ENCODE measurements around the gene TPM3. TPM values are rescaled to one million over a fixed set of nuclear protein-coding genes. Genes with fewer than 3 reads are reported as not detected.
"Not testable (repeated sequence)": the region's sequence is repeated elsewhere in the genome, so short reads cannot be mapped to it uniquely, and the experiment has no call there.

The TPM3 gene
- 991 and 1,067 TPM in 2 replicates for total RNA-seq (2014; rRNA removed; shearing (Covaris generic); ENCODE audit: low replicate concordance)

DNA sequence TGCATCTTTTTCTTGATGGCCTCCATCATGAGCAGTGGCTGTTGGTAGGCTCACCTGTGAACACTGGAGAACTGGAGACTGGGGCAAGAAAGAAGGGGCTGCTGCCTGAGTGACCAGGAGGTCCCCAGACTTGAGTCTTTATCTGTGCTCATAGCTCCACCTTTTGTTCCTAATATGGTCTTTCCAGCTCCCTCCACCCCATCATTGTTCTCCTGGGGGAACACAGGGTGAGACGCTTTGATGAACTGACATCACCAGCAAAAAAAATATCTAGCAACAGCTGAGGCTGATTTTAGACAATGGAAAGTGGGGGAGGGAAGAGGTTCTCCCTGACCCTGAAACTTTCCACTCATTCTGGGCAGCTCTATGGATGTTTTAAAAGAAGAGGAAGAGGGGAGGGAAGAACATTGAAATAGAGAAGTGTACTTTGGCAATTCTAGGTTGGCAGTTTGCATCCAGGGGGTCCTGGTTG is at the start of gene TPM3:
TSS of gene TPM3 (minus strand) at position 111 of the 472 bp plus-strand sequence. CDS start at position 29, 82 bp downstream.
- no peak for DNase-seq
- Histone ChIP-seq H3K9me3 (no peaks in the 10 kb centered on the region), H3K36me3 (no peaks in the 10 kb centered on the region), H3K27me3 (no peaks in the 10 kb centered on the region), H3K4me3 (no peak within 1 kb of the TSS)

DNA sequence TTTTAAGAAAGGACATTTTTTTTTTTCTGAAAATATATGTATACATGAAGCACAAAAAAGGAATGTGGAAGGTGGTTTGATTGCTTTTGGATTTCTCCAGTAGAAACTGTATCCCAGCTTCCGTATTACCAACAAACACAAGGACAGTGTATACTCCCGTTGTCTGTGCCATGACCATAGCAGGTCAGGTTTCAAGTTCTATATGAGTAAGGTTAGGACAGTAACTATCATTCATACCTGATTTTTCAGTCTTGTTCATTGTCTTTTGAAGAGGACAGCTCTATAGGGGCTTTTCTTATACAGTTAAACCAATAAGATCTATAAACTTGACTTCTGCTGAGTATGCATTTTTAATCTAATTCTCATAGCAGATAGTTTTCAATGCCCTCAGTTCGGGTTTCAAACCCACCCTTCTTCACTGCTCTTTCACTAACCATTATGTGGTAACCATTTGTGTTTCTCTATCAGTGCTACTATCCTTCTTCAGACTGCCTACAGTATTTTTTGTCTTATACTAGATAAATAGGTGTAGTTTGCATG is 48.5 kb upstream of the TPM3 start:
- Histone ChIP-seq H3K4me3 (no peak overlapping the region), H3K36me3 (peaks cover 96% of the 10 kb centered on the region), H3K27me3 (no peaks in the 10 kb centered on the region), H3K9me3 (no peaks in the 10 kb centered on the region)
- no peak for DNase-seq

DNA sequence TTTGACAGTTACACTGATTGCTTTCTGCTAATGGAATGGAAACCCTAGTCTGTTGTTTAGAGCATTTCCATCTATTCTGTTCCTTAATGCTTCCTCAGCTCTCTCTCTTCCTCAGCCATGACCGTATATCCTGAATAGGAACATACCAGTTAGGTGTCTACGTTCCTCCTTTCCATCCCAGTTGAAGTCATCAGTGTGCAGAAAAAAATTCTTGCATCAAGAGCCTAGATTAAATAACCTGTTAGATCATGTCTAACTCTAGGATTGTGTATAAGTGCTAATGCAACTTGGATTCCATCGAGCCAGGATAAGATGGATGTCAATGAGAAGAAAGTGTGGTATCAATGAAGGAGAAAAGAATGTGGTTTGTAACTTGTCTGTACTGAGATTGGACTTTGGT is 47.6 kb upstream of the TPM3 start:
- Histone ChIP-seq H3K4me3 (no peak overlapping the region), H3K27me3 (no peaks in the 10 kb centered on the region), H3K36me3 (peaks cover 95% of the 10 kb centered on the region), H3K9me3 (no peaks in the 10 kb centered on the region)
- no peak for DNase-seq

DNA sequence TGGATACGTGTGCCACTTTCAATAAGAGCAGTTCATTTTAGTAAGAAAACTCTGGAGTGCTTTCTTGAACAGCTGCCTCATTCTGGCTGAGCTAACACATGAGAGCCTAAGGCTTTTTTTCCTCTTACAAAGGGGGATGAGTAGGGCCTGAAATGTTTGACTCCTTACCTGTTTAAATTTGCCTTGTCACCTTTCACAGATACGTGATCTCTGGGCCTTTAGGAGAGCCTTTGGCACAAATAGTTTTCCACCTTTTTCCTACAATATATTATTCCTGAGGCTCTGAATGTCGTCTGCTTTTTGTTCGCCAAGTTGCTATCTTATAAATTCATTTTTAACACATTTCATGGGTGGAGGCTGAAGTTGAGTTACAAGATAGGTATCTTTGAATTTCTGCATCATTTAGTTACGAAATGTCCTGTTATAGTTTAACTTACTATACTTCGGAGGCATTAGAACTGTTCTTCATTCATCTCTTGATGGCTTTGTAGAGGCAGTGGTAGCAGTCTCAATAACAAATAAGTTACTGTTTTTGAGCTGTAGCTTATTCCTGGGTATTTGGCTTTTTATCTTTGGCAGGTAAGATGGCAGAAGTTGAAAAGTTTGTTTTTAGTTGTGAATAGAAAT is 46.1 kb upstream of the TPM3 start:
- H3K27me3 ChIP-seq, result no peaks in the 10 kb centered on the region
- no peaks in the 10 kb centered on the region for H3K9me3 ChIP-seq
- no peak for DNase-seq
- peaks cover 93% of the 10 kb centered on the region for H3K36me3 ChIP-seq
- no peak overlapping the region for H3K4me3 ChIP-seq

DNA sequence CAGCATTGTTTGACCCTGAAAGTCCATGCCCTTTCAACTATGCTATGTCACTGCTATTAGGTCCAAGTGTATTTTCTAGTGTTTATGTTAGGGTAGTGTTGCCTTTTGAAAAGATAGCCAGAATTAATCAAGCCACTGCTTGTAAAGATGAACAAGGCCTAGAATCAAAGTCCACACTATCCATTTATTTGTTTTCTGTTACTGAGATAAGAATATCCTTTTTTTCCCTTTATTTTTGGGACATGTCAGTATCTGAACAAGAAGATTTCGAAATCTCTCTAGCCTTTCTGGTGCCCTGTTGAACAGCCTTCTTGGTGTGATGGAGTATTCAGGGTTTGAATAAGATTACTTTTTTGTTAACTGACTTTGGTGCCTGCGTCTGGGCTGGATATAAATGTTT is 45.5 kb upstream of the TPM3 start:
- H3K27me3 ChIP-seq, result no peaks in the 10 kb centered on the region
- no peaks in the 10 kb centered on the region for H3K9me3 ChIP-seq
- no peak for DNase-seq
- H3K36me3 ChIP-seq, result peaks cover 93% of the 10 kb centered on the region
- H3K4me3 ChIP-seq, result no peak overlapping the region

DNA sequence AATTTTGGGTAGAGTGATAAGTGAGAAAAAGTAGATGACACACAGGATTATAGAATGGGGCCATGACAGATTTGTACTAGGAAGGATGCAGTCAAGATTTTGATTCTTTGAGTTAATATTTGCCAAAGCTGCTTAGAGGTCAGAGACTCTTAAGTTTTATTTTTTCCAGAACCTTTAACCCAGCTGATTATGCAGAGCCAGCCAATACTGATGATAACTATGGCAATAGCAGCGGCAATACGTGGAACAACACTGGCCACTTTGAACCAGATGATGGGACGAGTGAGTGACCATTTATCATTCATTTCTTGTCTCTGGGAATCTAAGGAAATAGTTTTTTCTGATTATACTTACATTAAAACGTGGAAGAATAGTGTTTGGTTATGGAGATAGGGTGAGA is 45.0 kb upstream of the TPM3 start:
- no peaks in the 10 kb centered on the region for H3K27me3 ChIP-seq
- DNase-seq, result no peak
- H3K4me3 ChIP-seq, result no peak overlapping the region
- H3K9me3 ChIP-seq, result no peaks in the 10 kb centered on the region
- peaks cover 90% of the 10 kb centered on the region for H3K36me3 ChIP-seq

DNA sequence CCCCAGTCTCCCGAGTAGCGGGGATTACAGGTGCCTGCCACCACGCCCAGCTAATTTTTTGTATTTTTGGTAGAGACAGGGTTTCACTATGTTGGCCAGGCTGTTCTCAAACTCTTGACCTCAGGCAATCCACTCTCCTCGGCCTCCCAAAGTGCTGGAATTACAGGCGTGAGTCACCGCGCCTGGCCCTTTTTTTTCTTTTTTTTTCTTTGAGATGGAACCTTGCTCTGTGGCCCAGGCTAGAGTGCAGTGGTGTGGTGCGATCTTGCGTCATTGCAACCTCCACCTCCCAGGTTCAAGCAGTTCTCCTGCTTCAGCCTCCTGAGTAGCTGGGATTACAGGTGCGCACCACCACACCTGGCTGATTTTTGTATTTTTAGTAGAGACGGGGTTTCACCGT is 41.2 kb upstream of the TPM3 start:
- not testable (repeated sequence) for H3K9me3 ChIP-seq, H3K27me3 ChIP-seq, DNase-seq, H3K4me3 ChIP-seq
- peaks cover 94% of the 10 kb centered on the region for H3K36me3 ChIP-seq

DNA sequence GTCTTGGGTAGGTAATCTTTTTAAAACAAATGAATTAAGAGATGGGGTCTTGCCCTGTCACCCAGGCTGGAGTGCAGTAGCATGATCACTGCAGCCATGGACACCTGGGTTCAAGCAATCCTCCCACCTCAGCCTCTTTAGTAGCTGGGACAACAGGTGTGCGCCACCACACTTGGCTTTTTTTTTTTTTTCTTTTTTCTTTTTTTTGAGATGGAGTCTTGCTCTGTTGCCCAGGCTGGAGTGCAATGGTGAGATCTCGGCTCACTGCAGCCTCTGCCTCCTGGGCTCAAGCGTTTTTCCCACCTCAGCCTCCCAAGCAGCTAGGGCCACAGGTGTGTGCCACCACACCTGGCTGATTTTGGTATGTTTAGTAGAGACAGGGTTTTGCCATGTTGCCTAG is 39.2 kb upstream of the TPM3 start:
- not testable (repeated sequence) for H3K4me3 ChIP-seq, H3K9me3 ChIP-seq, H3K27me3 ChIP-seq, DNase-seq
- H3K36me3 ChIP-seq, result peaks cover 94% of the 10 kb centered on the region

DNA sequence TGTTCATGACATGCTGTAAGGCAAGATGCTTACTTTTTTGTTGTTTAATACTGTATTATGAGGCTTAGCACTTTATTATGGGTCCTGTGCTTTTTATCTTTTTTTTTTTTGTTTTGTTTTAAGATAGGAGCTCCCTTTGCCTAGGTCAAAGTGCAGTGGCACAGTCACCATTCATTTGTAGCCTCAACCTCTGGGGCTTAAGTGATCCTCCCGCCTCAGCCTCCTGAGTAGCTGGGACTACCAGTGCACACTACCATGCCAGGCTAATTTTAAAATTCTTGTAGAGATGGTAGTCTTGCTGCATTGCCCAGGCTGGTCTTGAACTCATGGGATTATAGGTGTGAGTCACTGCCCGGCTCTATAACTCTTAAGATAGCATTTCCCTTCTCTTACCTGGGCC is 33.5 kb upstream of the TPM3 start:
- peaks cover 89% of the 10 kb centered on the region for H3K36me3 ChIP-seq
- no peak overlapping the region for H3K4me3 ChIP-seq
- no peaks in the 10 kb centered on the region for H3K27me3 ChIP-seq
- DNase-seq, result no peak
- peaks cover 3% of the 10 kb centered on the region; the same call in 1 of the 2 replicates for H3K9me3 ChIP-seq

DNA sequence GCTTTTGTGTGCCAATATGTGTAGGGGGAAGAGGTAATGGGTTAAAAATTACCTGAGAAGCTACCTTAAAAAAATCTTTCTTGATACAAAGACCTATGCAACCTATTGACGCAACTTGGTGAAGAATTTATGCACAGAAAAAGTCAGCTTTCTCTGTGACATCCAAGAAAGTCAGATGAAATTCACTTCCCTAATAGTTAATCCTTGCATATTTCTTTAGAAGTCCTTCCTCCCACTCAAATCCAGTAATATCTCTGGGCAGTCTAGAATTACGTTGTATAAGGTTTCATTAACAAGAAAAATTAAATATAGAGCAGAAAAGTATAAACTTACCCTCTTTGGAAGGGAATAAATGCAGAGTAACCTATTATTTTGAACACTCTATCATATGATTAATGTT is 31.7 kb upstream of the TPM3 start:
- Histone ChIP-seq H3K4me3 (0 out of 2 replicates have a peak overlapping the region, but pooled peaks have one; percentile 85), H3K9me3 (peaks cover 3% of the 10 kb centered on the region; the same call in 1 of the 2 replicates), H3K36me3 (peaks cover 82% of the 10 kb centered on the region), H3K27me3 (no peaks in the 10 kb centered on the region)
- DNase-seq, result no peak

DNA sequence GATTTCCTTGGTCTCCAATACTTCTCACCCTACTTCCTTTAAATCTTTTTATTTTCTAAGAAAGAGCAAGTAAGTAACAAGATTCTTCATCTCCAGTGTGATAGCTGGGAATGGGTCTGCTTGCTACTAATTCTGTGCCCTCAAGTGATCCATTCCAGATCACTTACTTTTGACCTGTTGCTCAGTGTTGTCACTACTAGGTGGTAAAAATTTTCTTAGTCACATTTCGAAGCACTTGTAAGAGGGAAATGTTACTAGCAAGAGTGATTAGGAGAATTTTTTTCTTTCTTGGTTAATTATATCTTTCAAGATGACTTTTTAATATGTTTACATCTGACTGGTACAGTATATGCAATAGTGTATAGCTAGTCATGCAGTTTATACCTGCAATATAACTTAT is 31.0 kb upstream of the TPM3 start:
- no peaks in the 10 kb centered on the region for H3K27me3 ChIP-seq
- H3K9me3 ChIP-seq, result peaks cover 3% of the 10 kb centered on the region; the same call in 1 of the 2 replicates
- H3K4me3 ChIP-seq, result peak overlapping the region; percentile 85
- no peak for DNase-seq
- H3K36me3 ChIP-seq, result peaks cover 82% of the 10 kb centered on the region

DNA sequence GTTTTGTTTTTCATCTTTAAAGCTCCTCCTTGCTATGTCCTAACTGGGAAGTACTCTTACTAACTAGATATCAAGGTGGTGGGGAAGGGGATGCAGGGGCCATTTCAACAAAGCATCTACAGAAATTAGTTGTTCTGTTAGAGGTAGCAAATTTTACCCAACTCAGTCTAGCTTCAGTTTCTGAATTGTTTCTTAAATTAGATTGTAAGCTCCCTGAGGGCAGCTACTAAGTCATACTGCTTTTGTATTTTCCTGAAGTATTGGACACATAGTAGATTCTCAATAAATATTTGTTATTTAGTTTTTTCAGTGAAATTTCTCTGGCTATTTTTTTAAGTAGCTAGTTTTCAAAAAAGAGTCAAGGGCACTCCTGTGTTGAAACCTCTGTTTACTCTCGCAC is 30.6 kb upstream of the TPM3 start:
- DNase-seq, result no peak
- H3K27me3 ChIP-seq, result no peaks in the 10 kb centered on the region
- peak overlapping the region; percentile 85 for H3K4me3 ChIP-seq
- peaks cover 82% of the 10 kb centered on the region for H3K36me3 ChIP-seq
- peaks cover 3% of the 10 kb centered on the region; the same call in 1 of the 2 replicates for H3K9me3 ChIP-seq

DNA sequence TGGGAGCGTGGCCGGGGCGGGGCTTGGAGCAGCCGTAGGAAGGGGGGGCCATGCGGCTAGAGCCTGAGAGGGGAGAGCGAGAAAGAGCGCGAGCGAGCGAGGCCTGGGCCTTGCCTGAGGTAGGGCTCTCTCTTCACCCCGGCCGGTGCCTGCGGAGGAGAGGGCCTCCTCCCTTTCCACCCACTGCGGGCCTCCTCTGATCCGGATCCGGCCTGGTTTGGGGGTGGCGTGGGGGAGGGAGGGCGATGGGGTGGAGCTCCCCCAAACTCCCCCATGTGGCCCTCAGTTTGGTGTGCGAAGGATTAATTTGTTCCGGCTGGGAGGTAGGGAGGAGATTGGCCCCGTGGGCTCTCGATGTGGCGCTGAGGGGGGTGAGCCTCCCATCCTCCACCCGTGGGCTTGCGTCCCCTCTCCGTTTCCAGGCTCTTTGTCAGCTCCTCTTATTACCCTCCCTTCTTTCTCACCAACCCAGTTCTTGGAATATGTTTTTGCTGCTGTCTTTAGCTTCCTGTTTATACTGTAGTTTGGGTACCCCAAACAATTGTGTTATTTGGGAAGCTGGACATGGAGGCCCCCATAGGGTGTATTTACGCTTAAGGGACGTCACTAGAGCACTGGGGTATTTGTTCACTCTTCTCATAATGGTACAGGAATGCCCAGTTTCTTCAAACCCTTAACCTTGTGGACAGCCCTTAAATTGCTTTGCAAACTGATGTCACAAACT is 29.5 kb upstream of the TPM3 start:
- peak; percentile 40 for DNase-seq
- no peaks in the 10 kb centered on the region for H3K27me3 ChIP-seq

DNA sequence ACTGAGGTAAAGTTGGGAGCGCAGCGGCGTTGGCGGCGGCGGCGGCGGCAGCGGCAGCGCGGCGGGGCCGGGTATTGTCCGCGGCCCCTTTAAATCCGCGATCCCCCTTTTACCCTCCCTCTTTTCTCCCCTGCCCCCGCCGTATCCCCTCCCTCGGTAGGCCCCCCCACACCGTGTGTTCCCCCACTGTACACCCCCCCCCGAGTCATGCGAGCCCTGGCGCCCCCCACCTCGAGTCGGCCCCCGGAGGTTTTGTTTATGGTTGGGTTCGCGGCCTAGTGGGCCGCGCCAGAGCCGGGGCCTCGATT is 29.0 kb upstream of the TPM3 start:
- H3K4me3 ChIP-seq, result peak overlapping the region; percentile 85
- H3K36me3 ChIP-seq, result peaks cover 79% of the 10 kb centered on the region
- H3K9me3 ChIP-seq, result peaks cover 3% of the 10 kb centered on the region; the same call in 1 of the 2 replicates
- no peak for DNase-seq
- no peaks in the 10 kb centered on the region for H3K27me3 ChIP-seq

More for the DNA sequence above, 29.5 kb upstream of the TPM3 start:
- Histone ChIP-seq H3K36me3 (peaks cover 82% of the 10 kb centered on the region), H3K4me3 (peak overlapping the region; percentile 85), H3K9me3 (peaks cover 3% of the 10 kb centered on the region; the same call in 1 of the 2 replicates)

DNA sequence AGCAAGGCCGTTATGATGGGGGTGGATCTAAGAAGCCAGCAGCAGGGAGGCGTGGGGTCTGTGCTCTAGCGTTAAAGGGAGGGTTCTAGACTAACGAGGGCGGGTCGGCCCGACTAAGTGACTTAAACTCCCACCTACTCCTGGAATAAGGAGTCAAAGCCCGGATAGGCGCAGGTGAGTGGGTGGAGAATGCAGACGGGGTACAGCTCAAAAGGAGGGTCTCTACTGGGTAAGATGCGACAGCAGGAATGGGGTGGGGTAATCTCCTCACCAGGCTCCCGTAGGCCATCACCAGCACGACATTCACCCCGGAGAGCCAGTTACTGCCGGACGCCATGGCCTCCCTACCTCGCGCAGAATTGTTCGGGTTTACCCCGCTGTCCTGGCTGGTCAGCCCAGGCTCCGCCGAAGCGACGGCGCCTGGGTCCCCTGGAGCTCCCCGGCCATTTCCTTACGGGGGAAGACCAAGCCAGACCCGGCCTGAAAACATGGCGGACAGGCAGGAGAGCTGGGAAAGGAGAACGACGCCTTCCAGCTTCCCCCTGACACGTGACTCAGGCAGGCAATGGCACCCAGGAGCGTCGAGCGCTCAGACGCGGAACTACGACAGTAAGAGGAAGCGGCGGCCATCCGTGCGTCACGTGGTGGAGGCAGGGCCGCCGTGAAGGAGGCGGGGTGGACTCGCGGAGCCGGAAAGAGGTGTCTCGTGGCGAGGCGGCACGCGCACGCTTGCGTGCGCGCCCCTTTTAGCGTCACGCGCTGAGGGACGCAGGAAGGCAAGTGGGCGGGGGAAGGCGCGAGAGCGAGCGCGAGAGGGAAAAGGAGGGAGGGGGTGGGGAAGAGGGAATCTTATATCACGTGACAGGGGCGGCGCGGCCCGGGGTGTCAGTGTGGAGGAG is 28.4 kb upstream of the TPM3 start, which contains the start of gene UBAP2L:
TSS of gene UBAP2L (plus strand) at position 885 of the 899 bp plus-strand sequence. CDS start 4,169 bp downstream, outside the sequence.
- peaks cover 3% of the 10 kb centered on the region; the same call in 1 of the 2 replicates for H3K9me3 ChIP-seq
- H3K27me3 ChIP-seq, result no peaks in the 10 kb centered on the region
- H3K4me3 ChIP-seq, result peak within 1 kb of the TSS; percentile 85
- peak; percentile 100 for DNase-seq
- H3K36me3 ChIP-seq, result peaks cover 74% of the 10 kb centered on the region

DNA sequence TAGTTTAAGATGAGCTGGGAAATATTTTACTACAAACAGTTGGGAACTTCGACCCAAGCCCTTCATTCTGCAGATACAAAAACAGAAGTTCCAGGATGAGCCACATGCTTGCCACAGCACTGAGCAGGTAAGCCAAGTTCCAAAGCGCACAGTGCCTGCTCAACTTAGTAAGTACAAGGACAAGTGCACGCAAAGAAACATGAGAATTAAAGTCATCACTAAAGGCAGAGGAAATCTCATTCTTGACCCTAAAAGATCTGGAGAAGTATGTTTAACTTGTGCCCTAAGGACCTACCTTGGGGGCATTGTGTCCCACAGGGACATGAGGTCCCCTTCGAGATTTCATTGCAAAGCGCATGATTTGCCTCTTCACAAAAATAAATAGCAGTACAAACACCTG is 27.6 kb upstream of the TPM3 start:
- Histone ChIP-seq H3K9me3 (peaks cover 3% of the 10 kb centered on the region; the same call in 1 of the 2 replicates), H3K4me3 (peak overlapping the region; percentile 85), H3K27me3 (no peaks in the 10 kb centered on the region), H3K36me3 (peaks cover 73% of the 10 kb centered on the region)
- DNase-seq, result peak; percentile 17
